WTC11 (cell line): ENCODE measurements around the gene ACTN2. TPM values are rescaled to one million over a fixed set of nuclear protein-coding genes. Genes with fewer than 3 reads are reported as not detected.

Source experiments
- ATAC-seq: fragments of 200-7000 bp; cut with Tn5 transposase; 2 replicates; pipeline ENCODE4 v1.10.0; 2021; ENCODE audit warnings: mild to moderate bottlenecking, moderate library complexity
- CTCF ChIA-PET: fragments of 300-600 bp; sonication (Branson Sonifier 250); formaldehyde crosslinking; loops from one replicate; lab custom pipeline; 2021; ENCODE audit warnings: antibody characterized with exemption; lab: Charles Lee
- POLR2A ChIA-PET: fragments of 350-600 bp; sonication (Branson Sonifier 250); formaldehyde crosslinking; loops from one replicate; lab custom pipeline; 2021; ENCODE audit warnings: antibody characterized with exemption; lab: Charles Lee
- DNase-seq: peaks from one replicate; pipeline ENCODE4 v3.0.0; 2021; ENCODE audit warnings: low spot score
- H3K27ac Mint-ChIP-seq: 2 replicates; pipeline ENCODE4 v1.8.0; 2021; ENCODE audit warnings: mixed read lengths
- H3K27me3 Mint-ChIP-seq: 2 replicates; pipeline ENCODE4 v1.8.0; 2021; ENCODE audit warnings: low read depth, mild to moderate bottlenecking, moderate library complexity, mixed read lengths
- H3K36me3 Mint-ChIP-seq: 2 replicates; pipeline ENCODE4 v1.8.0; 2021; ENCODE audit warnings: mixed read lengths
- H3K4me1 Mint-ChIP-seq: 2 replicates; pipeline ENCODE4 v1.8.0; 2022; ENCODE audit warnings: mixed read lengths
- H3K4me3 Mint-ChIP-seq: 2 replicates; pipeline ENCODE4 v1.8.0; 2021; ENCODE audit warnings: mild to moderate bottlenecking, moderate library complexity, mixed read lengths
- H3K9me3 Mint-ChIP-seq: 2 replicates; pipeline ENCODE4 v1.8.0; 2021; ENCODE audit warnings: mixed read lengths
- ATF6 ChIP-seq: sonication (generic); formaldehyde crosslinking; IDR thresholded peaks from 2 replicates; pipeline ENCODE4 v1.8.1; 2023; ENCODE audit warnings: mild to moderate bottlenecking, missing genetic modification reagents
- CBFB ChIP-seq: sonication (generic); formaldehyde crosslinking; IDR thresholded peaks from 2 replicates; pipeline ENCODE4 v1.8.1; 2022; ENCODE audit warnings: mild to moderate bottlenecking, low read depth, missing genetic modification reagents
- E2F1 ChIP-seq: sonication (generic); formaldehyde crosslinking; IDR thresholded peaks from 2 replicates; pipeline ENCODE4 v1.8.0; 2022; ENCODE audit warnings: mild to moderate bottlenecking, missing genetic modification reagents
- ELF4 ChIP-seq: sonication (generic); formaldehyde crosslinking; IDR thresholded peaks from 2 replicates; pipeline ENCODE4 v1.8.1; 2022; ENCODE audit warnings: low read depth, mild to moderate bottlenecking, moderate library complexity, missing genetic modification reagents
- ESRRA ChIP-seq: sonication (generic); formaldehyde crosslinking; IDR thresholded peaks from 2 replicates; pipeline ENCODE4 v1.8.1; 2022; ENCODE audit warnings: mild to moderate bottlenecking, missing genetic modification reagents, borderline replicate concordance
- JAZF1 ChIP-seq: fragments of 250-450 bp; sonication (Bioruptor Pico); IDR thresholded peaks from 2 replicates; pipeline ENCODE4 v1.9.0; 2021; ENCODE audit warnings: moderate library complexity, mild to moderate bottlenecking, inconsistent platforms
- MXD4 ChIP-seq: fragments of 250-450 bp; sonication (Bioruptor Pico); IDR thresholded peaks from 2 replicates; pipeline ENCODE4 v1.8.0; 2021; ENCODE audit warnings: mild to moderate bottlenecking, moderate library complexity, borderline replicate concordance
- MYBL2 ChIP-seq: sonication (generic); formaldehyde crosslinking; IDR thresholded peaks from 2 replicates; pipeline ENCODE4 v1.8.1; 2023; ENCODE audit warnings: mild to moderate bottlenecking, moderate library complexity, missing genetic modification reagents
- NFATC4 ChIP-seq: fragments of 250-450 bp; sonication (Bioruptor Pico); IDR thresholded peaks from 2 replicates; pipeline ENCODE4 v1.9.0; 2021; ENCODE audit warnings: mild to moderate bottlenecking
- NR3C1 ChIP-seq: sonication (generic); formaldehyde crosslinking; conservative IDR thresholded peaks from 2 replicates; pipeline ENCODE4 v1.8.1; 2023; ENCODE audit warnings: low read depth, mild to moderate bottlenecking, missing genetic modification reagents
- PREB ChIP-seq: sonication (generic); formaldehyde crosslinking; IDR thresholded peaks from 2 replicates; pipeline ENCODE4 v1.8.1; 2022; ENCODE audit warnings: mild to moderate bottlenecking, missing genetic modification reagents, moderate library complexity, borderline replicate concordance
- SP1 ChIP-seq: sonication (generic); formaldehyde crosslinking; conservative IDR thresholded peaks from 2 replicates; pipeline ENCODE4 v1.8.1; 2022; ENCODE audit warnings: missing genetic modification reagents
- USF2 ChIP-seq: sonication (generic); formaldehyde crosslinking; IDR thresholded peaks from 2 replicates; pipeline ENCODE4 v1.8.1; 2023; ENCODE audit warnings: mild to moderate bottlenecking, missing genetic modification reagents, moderate library complexity
- ZNF138 ChIP-seq: sonication (generic); formaldehyde crosslinking; conservative IDR thresholded peaks from 2 replicates; pipeline ENCODE4 v1.8.1; 2022; ENCODE audit warnings: mild to moderate bottlenecking, moderate library complexity, missing genetic modification reagents
- ZNF281 ChIP-seq: sonication (generic); formaldehyde crosslinking; IDR thresholded peaks from 2 replicates; pipeline ENCODE4 v1.8.0; 2023; ENCODE audit warnings: mild to moderate bottlenecking, missing genetic modification reagents
- ZNF425 ChIP-seq: fragments of 250-450 bp; sonication (Bioruptor Pico); conservative IDR thresholded peaks from 2 replicates; pipeline ENCODE4 v1.9.0; 2021; ENCODE audit warnings: mild to moderate bottlenecking
- ZNF512 ChIP-seq: sonication (generic); formaldehyde crosslinking; IDR thresholded peaks from 2 replicates; pipeline ENCODE4 v1.8.1; 2022; ENCODE audit warnings: missing genetic modification reagents, borderline replicate concordance
- ZNF671 ChIP-seq: fragments of 250-450 bp; sonication (Bioruptor Pico); IDR thresholded peaks from 2 replicates; pipeline ENCODE4 v1.8.0; 2021; ENCODE audit warnings: mild to moderate bottlenecking
- ZSCAN18 ChIP-seq: fragments of 250-450 bp; sonication (Bioruptor Pico); IDR thresholded peaks from 2 replicates; pipeline ENCODE4 v2.1.2; 2022; ENCODE audit warnings: mild to moderate bottlenecking, moderate library complexity
- total RNA-seq: library from RNA; stranded (reverse); gene quantifications from 3 replicates; pipeline ENCODE4 v1.2.3, GENCODE V29; 2021

ACTN2 gene
- total RNA-seq, 1 experiment from 2014 or later: 2.0 TPM

- TF ChIP-seq ZNF425 (CRISPR knock-in tag): no peak
- TF ChIP-seq MXD4 (CRISPR knock-in tag): no peak
- TF ChIP-seq E2F1: no peak
- TF ChIP-seq PREB (CRISPR knock-in tag): no peak
- TF ChIP-seq SP1 (CRISPR knock-in tag): no peak
- no peak for TF ChIP-seq MYBL2
- TF ChIP-seq, all 79 proteins: peak for 0
Measured at GRCh38 chr1:236800002-236800620, 113.8 kb downstream of the ACTN2 start (continued).

- H3K4me1 Mint-ChIP-seq: peaks cover 13% of the 10 kb centered on the region
- ChIA-PET POLR2A (interaction anchor here (0.6 to 1.1 kb wide), 2 partner anchors 10 to 11 kb away, joined by 3 to 4 read pairs; no protein-coding TSS in a partner anchor), CTCF (interaction anchor here (1.3 to 1.5 kb wide), 2 partner anchors 41 to 192 kb away, joined by 6 to 7 read pairs; no protein-coding TSS in a partner anchor)
- H3K36me3 Mint-ChIP-seq: no peaks in the 10 kb centered on the region
- H3K27ac Mint-ChIP-seq: no peak overlapping the region
- no peak for DNase-seq
- no peak overlapping the region for H3K4me3 Mint-ChIP-seq
- no peaks in the 10 kb centered on the region for H3K9me3 Mint-ChIP-seq
- no peak for TF ChIP-seq USF2
- TF ChIP-seq NFATC4 (CRISPR knock-in tag): no peak
- TF ChIP-seq ZNF281: no peak
- TF ChIP-seq ZNF512 (CRISPR knock-in tag): no peak
- TF ChIP-seq CBFB (CRISPR knock-in tag): no peak
- H3K27me3 Mint-ChIP-seq: no peaks in the 10 kb centered on the region
- no peak for ATAC-seq
Measured at GRCh38 chr1:236800623-236801022, 114.3 kb downstream of the ACTN2 start.

GRCh38 chr1:236802264-236802663 lies 116.0 kb downstream of the ACTN2 start:
- DNase-seq: no peak
- H3K36me3 Mint-ChIP-seq: no peaks in the 10 kb centered on the region
- H3K27me3 Mint-ChIP-seq: no peaks in the 10 kb centered on the region
- peaks cover 4% of the 10 kb centered on the region; the same call in 1 of the 2 replicates for H3K4me1 Mint-ChIP-seq
- POLR2A ChIA-PET: no interaction called here
- CTCF ChIA-PET: no interaction called here
- no peak overlapping the region for H3K27ac Mint-ChIP-seq
- no peaks in the 10 kb centered on the region for H3K9me3 Mint-ChIP-seq
- no peak for ATAC-seq
- H3K4me3 Mint-ChIP-seq: no peak overlapping the region
- TF ChIP-seq ZNF138 (CRISPR knock-in tag) (no peak), ELF4 (no peak), ESRRA (no peak), ATF6 (CRISPR knock-in tag) (no peak), ZSCAN18 (no peak), NR3C1 (CRISPR knock-in tag) (no peak), JAZF1 (CRISPR knock-in tag) (no peak), ZNF671 (CRISPR knock-in tag) (no peak)
